Small intestine (tissue), 16 donors: ENCODE measurements around the gene CFAP52. TPM values are rescaled to one million over a fixed set of nuclear protein-coding genes. Genes with fewer than 3 reads are reported as not detected.

Experiments
- DNase-seq, 2 donors: peaks; one replicate each; pipeline versions ENCODE4 v3.0.0 to v3.0.0-alpha.2; 2013
- FAIRE-seq: peaks from 2 replicates; lab custom pipeline; 2012; peaks lifted over from hg19 to GRCh38; lab: Jason Lieb, UNC
- H3K27ac ChIP-seq, 3 donors: one replicate each; pipeline ENCODE4 v1.5.1; 2013; ENCODE audit warnings: low read length in 2 of 3, mild to moderate bottlenecking in 2 of 3, control low read depth in 1 of 3, inconsistent platforms in 1 of 3, low read depth in 1 of 3, moderate library complexity in 1 of 3
- H3K27me3 ChIP-seq, 3 donors: one replicate each; pipeline ENCODE4 v1.6.1; 2013; ENCODE audit warnings: low read length in 3 of 3, inconsistent platforms in 1 of 3; ENCODE audit not compliant: control insufficient read depth in 3 of 3, insufficient read depth in 3 of 3
- H3K36me3 ChIP-seq, 3 donors: one replicate each; pipeline ENCODE4 v1.6.1; 2013; ENCODE audit warnings: low read length in 3 of 3, inconsistent platforms in 1 of 3, low read depth in 1 of 3, mild to moderate bottlenecking in 1 of 3, moderate library complexity in 1 of 3; ENCODE audit not compliant: control insufficient read depth in 3 of 3, insufficient read depth in 2 of 3
- H3K4me1 ChIP-seq, 3 donors: one replicate each; pipeline ENCODE4 v1.6.1; 2013; ENCODE audit warnings: low read length in 2 of 3, inconsistent platforms in 1 of 3, low read depth in 1 of 3, mild to moderate bottlenecking in 1 of 3, moderate library complexity in 1 of 3; ENCODE audit not compliant: control insufficient read depth in 3 of 3, insufficient read depth in 2 of 3
- H3K4me3 ChIP-seq, 3 donors: one replicate each; pipeline ENCODE4 v1.5.1; 2013; ENCODE audit warnings: low read length in 3 of 3, control low read depth in 1 of 3, inconsistent platforms in 1 of 3, low read depth in 1 of 3, mild to moderate bottlenecking in 1 of 3, moderate library complexity in 1 of 3
- H3K9me3 ChIP-seq, 2 donors: one replicate each; pipeline ENCODE4 v1.6.1; 2013; ENCODE audit warnings: low read depth in 1 of 2, low read length in 1 of 2; ENCODE audit not compliant: control insufficient read depth in 2 of 2, insufficient read depth in 1 of 2
- WGBS, 3 donors: extraction: QIAGEN DNeasy Blood & Tissue Kit; methylation state at CpG; one replicate each; pipeline ENCODE4 v1.1.7; 2013; 5-methylcytosine and 5-hydroxymethylcytosine counted together
- long read RNA-seq, 10 donors: transcript quantifications; one replicate each; lab custom pipeline, GENCODE V29; 2026
- polyA plus RNA-seq, 4 donors: library from polyadenylated mRNA; stranded (reverse) in 3 of 4; unstranded in 1 of 4; fragments of 200-250 nt in 3 of 4; fragments of 120-200 nt in 1 of 4; gene quantifications; one replicate each; pipeline versions ENCODE4 v1.2.1 to v1.2.3, GENCODE V29; 2013
- donor health status: healthy with polysubstance abuse.
- donor health status: control.
- donor health status: control.
- donor health status: Bipolar disorder and iron deficiency.
- donor health status: healthy.

CFAP52 gene
- under 1 TPM in 1 of 4 donors, not detected in 3; 0.71 TPM for polyA plus RNA-seq
- long read RNA-seq, donor 1, result 0 reads
- long read RNA-seq, donor 2, result 0 reads
- long read RNA-seq, donor 3, result 0 reads
- long read RNA-seq, donor 4, result 0 reads
- long read RNA-seq, donor 5, result 0 reads
- long read RNA-seq, donor 6, result 0 reads
- long read RNA-seq, donor 7, result 0 reads
- long read RNA-seq, donor 8, result 0 reads
- long read RNA-seq, donor 9, result 0 reads
- long read RNA-seq, donor 10, result 0 reads

GRCh38 chr17:9576521-9577372 lies at the start of gene CFAP52:
CFAP52 (plus strand) TSS chr17:9576642; CDS start chr17:9576696, 54 bp downstream.
- H3K9me3 ChIP-seq, result no peaks in the 10 kb centered on the region
- H3K36me3 ChIP-seq, result no peaks in the 10 kb centered on the region
- WGBS, 3 donors, result 6 to 9% (median 9%) methylated on average over 38 of the region's 38 CpGs
- H3K4me1 ChIP-seq, result peaks cover 0 to 6% (median 0%) of the 10 kb centered on the region in 3 donors
- H3K4me3 ChIP-seq, result peak within 1 kb of the TSS; percentile 77 to 96 (median 91)
- FAIRE-seq (no peak), DNase-seq (peak; percentile 69 to 84)
- peak within 1 kb of the TSS in 2 of 3 donors; percentile 27 to 63 for H3K27ac ChIP-seq
- no peaks in the 10 kb centered on the region for H3K27me3 ChIP-seq

- no peaks in the 10 kb centered on the region for H3K27me3 ChIP-seq
- H3K36me3 ChIP-seq, result no peaks in the 10 kb centered on the region
- WGBS, 3 donors, result 51 to 63% (median 53%) methylated on average over 3 of the region's 3 CpGs
- no peak for FAIRE-seq
- DNase-seq, result no peak
- H3K9me3 ChIP-seq, result no peaks in the 10 kb centered on the region
- H3K4me3 ChIP-seq, result no peak overlapping the region
- H3K27ac ChIP-seq, result no peak overlapping the region
- H3K4me1 ChIP-seq, result no peaks in the 10 kb centered on the region
These were observed 48.7 kb upstream of the CFAP52 start for GRCh38 chr17:9527788-9528187.

DNA sequence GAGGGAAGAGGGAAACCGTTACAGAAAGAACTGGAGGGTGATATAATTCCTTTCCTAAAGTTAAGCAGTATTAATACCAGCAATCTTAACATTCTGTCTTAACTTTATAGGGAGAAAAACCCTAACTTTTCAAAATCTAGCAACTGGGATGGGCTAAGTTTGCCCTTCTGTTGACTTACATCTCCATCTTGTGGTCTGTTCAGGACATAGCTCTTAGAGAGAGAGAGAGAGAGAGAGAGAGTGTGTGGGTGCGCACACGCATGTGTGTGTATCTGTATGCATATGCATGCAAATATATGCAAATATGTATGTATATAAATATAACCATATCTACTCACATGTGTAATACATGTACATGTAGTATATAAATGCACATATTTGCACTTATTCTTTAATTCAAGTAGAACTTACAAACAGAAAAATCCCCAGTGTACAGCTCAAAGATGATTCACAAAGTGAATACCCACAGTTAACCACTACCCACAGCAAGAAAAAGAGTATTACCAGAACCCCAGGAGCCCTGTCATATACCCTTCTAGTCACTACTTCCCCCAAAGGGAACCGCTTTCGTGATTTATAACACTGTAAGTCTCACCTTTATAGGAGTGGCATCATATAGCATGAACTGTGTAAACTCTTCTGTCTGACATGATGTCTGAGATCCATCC lies 47.3 kb upstream of the CFAP52 start:
- H3K9me3 ChIP-seq, result no peaks in the 10 kb centered on the region
- no peaks in the 10 kb centered on the region for H3K36me3 ChIP-seq
- FAIRE-seq (no peak), DNase-seq (peak in 1 of 2 donors; percentile 11)
- H3K4me3 ChIP-seq, result no peak overlapping the region
- H3K4me1 ChIP-seq, result no peaks in the 10 kb centered on the region
- 61 to 70% (median 65%) methylated on average over 5 of the region's 5 CpGs for WGBS, 3 donors
- H3K27ac ChIP-seq, result no peak overlapping the region
- H3K27me3 ChIP-seq, result no peaks in the 10 kb centered on the region

GRCh38 chr17:9531034-9531433 lies 45.4 kb upstream of the CFAP52 start:
- Histone ChIP-seq H3K27ac (no peak overlapping the region), H3K27me3 (no peaks in the 10 kb centered on the region), H3K9me3 (no peaks in the 10 kb centered on the region), H3K36me3 (no peaks in the 10 kb centered on the region), H3K4me3 (no peak overlapping the region), H3K4me1 (no peaks in the 10 kb centered on the region)
- 17 to 42% (median 39%) methylated on average over 2 of the region's 2 CpGs for WGBS, 3 donors
- DNase-seq, result peak in 1 of 2 donors; percentile 7
- FAIRE-seq, result no peak

GRCh38 chr17:9532715-9533114 lies 43.7 kb upstream of the CFAP52 start:
- Histone ChIP-seq H3K27me3 (no peaks in the 10 kb centered on the region), H3K4me1 (no peaks in the 10 kb centered on the region), H3K27ac (no peak overlapping the region), H3K36me3 (no peaks in the 10 kb centered on the region), H3K4me3 (no peak overlapping the region), H3K9me3 (no peaks in the 10 kb centered on the region)
- DNase-seq (no peak), FAIRE-seq (no peak)
- WGBS, 3 donors, result 94 to 98% (median 96%) methylated on average over 3 of the region's 3 CpGs

- FAIRE-seq (no peak), DNase-seq (no peak)
- no peaks in the 10 kb centered on the region for H3K9me3 ChIP-seq
- H3K4me1 ChIP-seq, result no peaks in the 10 kb centered on the region
- 86 to 88% (median 87%) methylated on average over 4 of the region's 4 CpGs for WGBS, 3 donors
- no peaks in the 10 kb centered on the region for H3K36me3 ChIP-seq
- no peak overlapping the region for H3K27ac ChIP-seq
- no peak overlapping the region for H3K4me3 ChIP-seq
- no peaks in the 10 kb centered on the region for H3K27me3 ChIP-seq
These were observed 43.0 kb upstream of the CFAP52 start for GRCh38 chr17:9533441-9533840.

DNA sequence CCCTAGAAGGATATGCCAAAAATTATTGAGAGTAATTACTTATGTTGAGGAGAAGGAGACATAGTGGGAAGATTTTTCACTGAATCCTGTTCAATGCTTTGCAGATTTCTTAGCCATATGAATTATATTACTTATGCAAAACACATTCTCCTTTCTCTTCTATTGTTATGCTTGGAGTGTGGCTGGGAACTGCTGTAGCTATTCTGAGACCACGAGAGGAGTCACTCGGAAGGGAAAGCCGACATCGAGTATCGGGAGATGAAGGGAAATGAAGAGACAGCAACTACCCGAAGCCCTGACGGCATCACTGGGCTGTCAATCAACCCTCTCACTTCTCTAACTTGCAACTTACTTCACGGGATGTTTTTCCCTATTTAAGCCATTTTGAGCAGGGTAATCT lies 40.4 kb upstream of the CFAP52 start:
- Histone ChIP-seq H3K36me3 (peaks cover 0 to under 1% (median 0%) of the 10 kb centered on the region in 3 donors), H3K27me3 (no peaks in the 10 kb centered on the region), H3K4me3 (no peak overlapping the region), H3K9me3 (no peaks in the 10 kb centered on the region), H3K27ac (no peak overlapping the region), H3K4me1 (no peaks in the 10 kb centered on the region)
- no peak for FAIRE-seq
- no peak for DNase-seq
- WGBS, 3 donors, result 81 to 96% (median 96%) methylated on average over 8 of the region's 8 CpGs

DNA sequence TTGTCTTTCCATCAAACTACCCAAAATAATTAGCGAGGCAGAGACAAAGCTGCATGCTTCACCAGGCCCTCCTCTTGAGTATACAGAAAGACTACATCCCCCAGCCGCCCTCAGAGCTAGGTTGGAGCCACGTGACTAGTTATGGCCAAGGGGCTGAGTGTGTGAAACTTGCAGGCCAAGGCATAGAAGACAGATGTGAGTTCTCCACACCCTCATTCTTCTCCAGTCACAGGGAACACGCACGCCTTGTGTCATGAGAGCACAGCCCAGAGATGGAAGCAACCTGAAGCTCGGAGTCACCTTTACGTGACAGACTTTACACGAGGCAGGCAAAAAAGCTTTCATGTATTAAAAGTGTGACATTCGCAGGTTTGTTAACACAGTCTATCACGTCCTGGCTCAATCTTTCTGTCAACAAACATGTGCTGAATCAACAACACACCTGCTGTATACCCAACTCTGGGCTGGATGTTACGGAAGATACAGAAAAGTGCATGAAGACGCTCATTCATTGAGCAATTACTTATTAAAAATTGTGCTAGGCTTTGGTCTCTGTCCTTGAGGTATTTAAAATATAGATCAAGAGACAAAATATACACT lies 39.2 kb upstream of the CFAP52 start:
- Histone ChIP-seq H3K27me3 (no peaks in the 10 kb centered on the region), H3K9me3 (no peaks in the 10 kb centered on the region), H3K36me3 (peaks cover 0 to 5% (median 0%) of the 10 kb centered on the region in 3 donors), H3K27ac (no peak overlapping the region), H3K4me3 (no peak overlapping the region), H3K4me1 (no peaks in the 10 kb centered on the region)
- 90 to 93% (median 90%) methylated on average over 12 of the region's 12 CpGs for WGBS, 3 donors
- no peak for DNase-seq
- FAIRE-seq, result no peak
